Measurements from ENCODE around the gene TMEM234. TPM values are rescaled to one million over a fixed set of nuclear protein-coding genes. Genes with fewer than 3 reads are reported as not detected.

The TMEM234 gene
- total RNA-seq (2022; extraction: Qiagen RNA extraction) = 7.3 to 9.4 TPM (median 8.8 TPM) in 5 replicates

GRCh38 chr1:32221980-32222755, at the start of gene TMEM234, which contains the start of gene EIF3I:
Gene TMEM234, minus strand, starts transcription at chr1:32222353. Its CDS starts 31 bp downstream, at chr1:32222322.
Gene EIF3I, plus strand, starts transcription at chr1:32222407. Its CDS starts 35 bp downstream, at chr1:32222442.

GRCh38 chr1:32250893-32251716, 29.0 kb upstream of the TMEM234 start, which contains the start of gene LCK:
Gene LCK, plus strand, starts transcription at chr1:32251265. Its CDS starts 23,065 bp downstream, at chr1:32274330.

GRCh38 chr1:32246888-32247273, 24.7 kb upstream of the TMEM234 start, which contains the start of gene FAM167B:
Gene FAM167B, plus strand, starts transcription at chr1:32247222. Its CDS starts 200 bp downstream, at chr1:32247422.

DNA sequence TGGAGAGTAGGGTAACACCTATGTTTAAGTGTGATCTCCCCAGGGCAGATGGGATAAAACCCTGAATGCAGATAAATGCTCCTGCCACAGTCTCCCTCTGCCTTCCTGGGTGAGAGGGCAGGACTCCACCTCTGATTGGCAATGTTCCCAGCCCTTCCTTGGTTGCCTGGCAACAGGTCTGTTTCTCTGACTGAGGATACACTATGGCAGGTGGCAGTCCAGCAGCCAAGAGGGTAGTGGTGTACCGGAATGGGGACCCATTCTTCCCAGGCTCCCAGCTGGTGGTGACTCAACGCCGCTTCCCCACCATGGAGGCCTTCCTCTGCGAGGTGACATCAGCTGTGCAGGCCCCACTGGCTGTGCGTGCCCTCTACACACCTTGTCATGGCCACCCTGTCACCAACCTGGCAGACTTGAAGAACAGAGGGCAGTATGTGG, 13.2 kb downstream of the TMEM234 start, which contains the start of gene DCDC2B:
Gene DCDC2B, plus strand, starts transcription at position 199 of the 438 bp plus-strand sequence. Its CDS starts 5 bp downstream, at position 204.

DNA sequence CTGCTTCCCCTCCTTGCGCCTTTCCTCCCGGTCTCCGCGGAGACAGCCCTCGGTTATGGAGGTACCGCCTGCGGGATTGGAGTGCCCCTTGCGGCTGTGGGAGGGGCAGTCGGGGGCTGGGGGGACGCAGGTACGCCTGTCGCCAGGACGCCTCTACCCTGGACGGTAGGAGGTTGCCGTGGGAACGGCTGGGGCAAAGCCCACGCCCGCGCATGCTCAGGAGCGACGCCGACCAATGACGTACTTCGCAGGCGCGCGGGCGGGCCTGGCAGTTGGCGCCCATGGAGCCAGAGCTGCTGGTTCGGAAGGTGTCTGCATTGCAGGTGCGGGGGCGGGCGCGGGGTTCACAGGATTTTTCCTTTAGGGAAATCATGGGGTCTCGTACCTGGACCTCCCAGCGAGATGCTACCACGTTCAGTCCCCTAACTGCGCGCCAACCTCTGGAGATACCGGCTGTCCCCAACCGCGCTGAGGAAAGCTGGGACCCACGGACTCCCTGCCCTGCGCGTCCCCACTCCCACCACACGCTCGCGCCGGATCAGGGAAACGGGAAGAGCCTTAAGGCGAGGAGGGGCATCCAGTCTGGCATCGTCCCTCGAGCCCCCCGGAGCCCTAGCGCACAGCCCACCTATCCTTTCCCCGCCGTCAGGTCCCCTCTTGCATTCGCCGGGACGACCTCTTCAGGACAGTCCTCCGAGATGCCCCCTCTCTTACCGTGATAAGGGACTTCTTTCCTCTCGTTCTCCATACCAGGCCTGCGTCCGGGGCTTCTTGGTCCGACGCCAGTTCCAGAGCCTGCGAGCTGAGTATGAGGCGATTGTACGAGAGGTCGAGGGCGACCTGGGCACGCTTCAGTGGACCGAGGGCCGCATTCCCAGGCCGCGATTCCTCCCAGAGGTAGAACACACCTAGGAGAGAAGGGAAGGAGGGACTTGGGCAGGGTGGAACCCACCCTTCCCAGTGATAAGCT, 16.5 kb downstream of the TMEM234 start, which contains the start of gene IQCC:
Gene IQCC, plus strand, starts transcription at position 271 of the 970 bp plus-strand sequence. Its CDS starts 11 bp downstream, at position 282.

GRCh38 chr1:32200226-32201010, 21.7 kb downstream of the TMEM234 start, which contains the start of gene CCDC28B:
Gene CCDC28B, plus strand, starts transcription at chr1:32200595. Its CDS starts 1,341 bp downstream, at chr1:32201936.

DNA sequence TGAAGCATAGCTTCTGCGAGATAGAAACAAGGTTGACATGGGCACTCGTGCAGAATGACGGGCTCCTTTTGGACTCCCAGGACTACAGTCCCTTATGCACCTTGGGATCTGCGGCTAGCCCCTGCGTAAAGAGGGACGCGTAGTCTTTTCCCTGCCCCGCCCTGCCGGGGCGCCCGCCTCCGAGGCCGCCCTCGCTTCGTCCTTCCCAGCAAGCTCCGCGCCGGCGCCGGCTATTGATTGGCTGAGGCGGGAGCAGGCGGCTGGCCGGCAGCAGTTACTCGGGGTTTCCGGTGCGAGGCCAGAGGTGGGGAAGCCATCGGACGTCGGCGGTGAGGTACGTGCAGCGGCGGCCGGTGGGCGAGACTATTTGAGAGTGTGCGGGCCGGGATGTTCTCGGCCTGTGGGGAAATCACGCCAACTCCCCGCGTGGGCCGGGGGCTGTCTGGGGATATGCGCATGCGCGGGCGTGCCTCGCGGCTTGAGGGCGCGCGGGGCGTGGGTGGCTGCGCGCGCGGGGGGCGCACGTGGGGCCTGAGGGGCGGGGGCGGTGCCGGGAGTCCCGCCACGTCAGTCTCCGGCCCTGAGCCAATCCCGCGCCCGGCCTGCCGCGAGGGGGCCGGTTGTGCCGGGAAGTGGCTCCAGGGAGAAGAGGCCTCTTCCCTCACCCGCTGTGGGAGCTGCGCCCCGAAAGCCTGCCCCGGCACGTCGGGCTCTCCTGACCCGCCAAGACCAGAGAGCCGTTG, 42.5 kb downstream of the TMEM234 start, which contains the start of gene TXLNA:
Gene TXLNA, plus strand, starts transcription at position 233 of the 743 bp plus-strand sequence. CDS start 671 bp downstream, outside the sequence.

Other genes starting within 250 kb of the TMEM234 start
- gene KHDRBS1, start 208.5 kb downstream of the TMEM234 start, total RNA-seq (2022; extraction: Qiagen RNA extraction) = 126 to 142 TPM (median 130 TPM) in 5 replicates
- 9.4 to 11.1 TPM (median 10.9 TPM) in 5 replicates for gene TMEM39B, start 149.4 kb downstream of the TMEM234 start, total RNA-seq (2022; extraction: Qiagen RNA extraction)
- 12.7 to 18.2 TPM (median 13.8 TPM) in 5 replicates for gene KPNA6, start 114.3 kb downstream of the TMEM234 start, total RNA-seq (2022; extraction: Qiagen RNA extraction)
- gene TXLNA, start 42.7 kb downstream of the TMEM234 start, total RNA-seq (2022; extraction: Qiagen RNA extraction) = 24.3 to 31.2 TPM (median 24.9 TPM) in 5 replicates
- 1.6 to 2.0 TPM (median 1.8 TPM) in 5 replicates for gene CCDC28B, start 21.8 kb downstream of the TMEM234 start, total RNA-seq (2022; extraction: Qiagen RNA extraction)
- gene IQCC, start 16.7 kb downstream of the TMEM234 start, total RNA-seq (2022; extraction: Qiagen RNA extraction) = 1.4 to 2.1 TPM (median 1.8 TPM) in 5 replicates
- not detected in 5 replicates for gene DCDC2B, start 13.3 kb downstream of the TMEM234 start, total RNA-seq (2022; extraction: Qiagen RNA extraction)
- gene EIF3I, start 54 bp upstream of the TMEM234 start, total RNA-seq (2022; extraction: Qiagen RNA extraction) = 267 to 287 TPM (median 277 TPM) in 5 replicates
- gene FAM167B, start 24.9 kb upstream of the TMEM234 start, total RNA-seq (2022; extraction: Qiagen RNA extraction) = 0.29 to 0.88 TPM (median 0.45 TPM) in 5 replicates
- gene LCK, start 28.9 kb upstream of the TMEM234 start, total RNA-seq (2022; extraction: Qiagen RNA extraction) = 0.06 to 0.09 TPM in 2 of 5 replicates, not detected in the others
- gene HDAC1, start 69.7 kb upstream of the TMEM234 start, total RNA-seq (2022; extraction: Qiagen RNA extraction) = 47.4 to 53.3 TPM (median 52.0 TPM) in 5 replicates
- 55.2 to 71.9 TPM (median 64.9 TPM) in 5 replicates for gene MARCKSL1, start 113.9 kb upstream of the TMEM234 start, total RNA-seq (2022; extraction: Qiagen RNA extraction)
- 1.8 to 3.6 TPM (median 3.3 TPM) in 5 replicates for gene FAM229A, start 140.1 kb upstream of the TMEM234 start, total RNA-seq (2022; extraction: Qiagen RNA extraction)
- gene TSSK3, start 140.2 kb upstream of the TMEM234 start, total RNA-seq (2022; extraction: Qiagen RNA extraction) = 0.29 TPM in 1 of 5 replicates, not detected in the others
- gene BSDC1, start 172.1 kb upstream of the TMEM234 start, total RNA-seq (2022; extraction: Qiagen RNA extraction) = 17.4 to 21.0 TPM (median 19.9 TPM) in 5 replicates
- 0.01 TPM in 4 of 5 replicates, not detected in the other for gene ZBTB8B, start 242.7 kb upstream of the TMEM234 start, total RNA-seq (2022; extraction: Qiagen RNA extraction)

Data from A549 treated with AZD2906 at 1 μM for 4 hours (cell line).